Measurements from ENCODE around the gene ACSS2. TPM values are rescaled to one million over a fixed set of nuclear protein-coding genes. Genes with fewer than 3 reads are reported as not detected.

ACSS2 gene
- total RNA-seq, 1 donor from 2014 or later = 18.7 TPM

GRCh38 chr20:34926581-34926980, 50.2 kb downstream of the ACSS2 start:
- Mint-ChIP-seq H3K36me3 (ENCODE audit: low read depth, unreplicated experiment) (peaks cover 44% of the 10 kb centered on the region), H3K9me3 (ENCODE audit: unreplicated experiment) (peaks cover 3% of the 10 kb centered on the region), H3K27ac (ENCODE audit: unreplicated experiment) (no peak overlapping the region), H3K4me1 (ENCODE audit: low read depth, unreplicated experiment) (peaks cover 3% of the 10 kb centered on the region), H3K27me3 (ENCODE audit: low read depth, unreplicated experiment) (no peaks in the 10 kb centered on the region), H3K4me3 (ENCODE audit: unreplicated experiment) (no peak overlapping the region)
- H3K36me3 ChIP-seq (ENCODE audit: insufficient read depth, low read length) = peaks cover 17% of the 10 kb centered on the region
- no peaks in the 10 kb centered on the region for H3K9me3 ChIP-seq (ENCODE audit: insufficient read depth, low read depth, low read length)
- H3K4me3 ChIP-seq (ENCODE audit: insufficient read depth, low read depth, low read length) = no peak overlapping the region
- DNase-seq (ENCODE audit: low read depth) (no peak), FAIRE-seq (no peak)
- H3K4me2 ChIP-seq (ENCODE audit: low read length) = no peak overlapping the region
- no peak overlapping the region for H3K27ac ChIP-seq (ENCODE audit: low read depth, low read length)
- no peak overlapping the region for H3K9ac ChIP-seq (ENCODE audit: low read length)
- peaks cover 7% of the 10 kb centered on the region for H3K4me1 ChIP-seq (ENCODE audit: insufficient read depth, low read length)
- no peak overlapping the region for H2AFZ ChIP-seq (ENCODE audit: low read depth, low read length)
- H3K27me3 ChIP-seq (ENCODE audit: insufficient read depth, low read length) = no peaks in the 10 kb centered on the region
- no peaks in the 10 kb centered on the region for H4K20me1 ChIP-seq (ENCODE audit: insufficient read depth, low read length)
- TF ChIP-seq EZH2 (IDR thresholded peaks at IDR 0.05; ENCODE audit: insufficient read depth, low read length) = no peak
- no peak for TF ChIP-seq CTCF (IDR thresholded peaks at IDR 0.05; ENCODE audit: insufficient read depth, low read depth, low read length)
- H3K79me2 ChIP-seq (ENCODE audit: insufficient read depth, low read length) = no peaks in the 10 kb centered on the region

DNA sequence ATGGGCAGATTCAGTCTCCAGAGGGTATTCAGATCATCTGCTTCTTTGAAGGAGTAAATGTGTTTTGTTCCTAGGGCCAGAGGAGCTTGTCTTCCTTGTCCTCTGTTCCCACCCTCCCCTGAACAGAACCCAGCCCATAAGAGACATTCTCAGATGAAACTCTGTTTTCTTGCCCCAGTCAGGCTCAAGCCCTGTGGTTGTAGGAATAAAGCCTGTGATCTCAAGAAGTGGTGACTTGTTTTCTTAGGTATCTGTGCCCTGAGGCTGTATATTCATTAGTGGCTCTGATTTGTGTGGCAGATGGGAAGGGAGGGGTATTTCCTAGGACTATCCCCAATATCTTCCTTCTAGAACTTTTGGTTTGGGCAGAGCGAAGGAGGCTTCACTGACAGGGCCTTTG, 51.3 kb downstream of the ACSS2 start:
- Histone ChIP-seq H3K27me3 (ENCODE audit: insufficient read depth, low read length) (no peaks in the 10 kb centered on the region), H3K9me3 (ENCODE audit: insufficient read depth, low read depth, low read length) (no peaks in the 10 kb centered on the region), H3K4me3 (ENCODE audit: insufficient read depth, low read depth, low read length) (no peak overlapping the region), H3K9ac (ENCODE audit: low read length) (no peak overlapping the region), H3K79me2 (ENCODE audit: insufficient read depth, low read length) (no peaks in the 10 kb centered on the region), H3K36me3 (ENCODE audit: insufficient read depth, low read length) (peaks cover 21% of the 10 kb centered on the region), H3K4me2 (ENCODE audit: low read length) (no peak overlapping the region), H3K4me1 (ENCODE audit: insufficient read depth, low read length) (peaks cover 3% of the 10 kb centered on the region), H2AFZ (ENCODE audit: low read depth, low read length) (no peak overlapping the region), H3K27ac (ENCODE audit: low read depth, low read length) (no peak overlapping the region), H4K20me1 (ENCODE audit: insufficient read depth, low read length) (no peaks in the 10 kb centered on the region)
- Mint-ChIP-seq H3K9me3 (ENCODE audit: unreplicated experiment) (peaks cover 2% of the 10 kb centered on the region), H3K4me1 (ENCODE audit: low read depth, unreplicated experiment) (peaks cover 3% of the 10 kb centered on the region), H3K27me3 (ENCODE audit: low read depth, unreplicated experiment) (no peaks in the 10 kb centered on the region), H3K27ac (ENCODE audit: unreplicated experiment) (no peak overlapping the region), H3K36me3 (ENCODE audit: low read depth, unreplicated experiment) (peaks cover 49% of the 10 kb centered on the region), H3K4me3 (ENCODE audit: unreplicated experiment) (no peak overlapping the region)
- DNase-seq (ENCODE audit: low read depth) = no peak
- no peak for FAIRE-seq
- TF ChIP-seq CTCF (IDR thresholded peaks at IDR 0.05; ENCODE audit: insufficient read depth, low read depth, low read length) (no peak), EZH2 (IDR thresholded peaks at IDR 0.05; ENCODE audit: insufficient read depth, low read length) (no peak)

DNA sequence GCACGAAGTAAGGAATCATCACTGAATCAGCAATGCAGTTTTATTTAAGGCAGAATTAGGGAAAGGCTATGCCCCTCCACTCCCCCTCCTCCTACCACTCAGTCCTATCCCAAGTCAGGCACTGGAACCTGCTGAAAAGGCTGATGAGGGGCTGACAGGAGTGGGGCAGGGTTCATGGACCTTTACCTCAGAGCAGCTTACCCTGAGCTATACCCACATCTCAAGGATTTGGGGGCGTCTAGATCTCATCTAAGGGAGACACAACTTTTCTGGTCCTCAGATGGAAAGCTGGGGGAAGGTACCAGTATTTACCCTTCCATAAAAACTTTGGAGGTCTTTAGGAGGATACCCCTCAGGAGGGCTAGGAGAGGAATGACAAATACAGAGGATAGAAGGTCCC, 52.0 kb downstream of the ACSS2 start:
- Histone ChIP-seq H3K79me2 (ENCODE audit: insufficient read depth, low read length) (no peaks in the 10 kb centered on the region), H3K9ac (ENCODE audit: low read length) (no peak overlapping the region), H2AFZ (ENCODE audit: low read depth, low read length) (no peak overlapping the region), H3K27me3 (ENCODE audit: insufficient read depth, low read length) (no peaks in the 10 kb centered on the region), H3K4me2 (ENCODE audit: low read length) (no peak overlapping the region), H3K4me1 (ENCODE audit: insufficient read depth, low read length) (no peaks in the 10 kb centered on the region), H3K9me3 (ENCODE audit: insufficient read depth, low read depth, low read length) (no peaks in the 10 kb centered on the region), H4K20me1 (ENCODE audit: insufficient read depth, low read length) (no peaks in the 10 kb centered on the region), H3K4me3 (ENCODE audit: insufficient read depth, low read depth, low read length) (no peak overlapping the region), H3K36me3 (ENCODE audit: insufficient read depth, low read length) (peaks cover 21% of the 10 kb centered on the region), H3K27ac (ENCODE audit: low read depth, low read length) (no peak overlapping the region)
- peaks cover 53% of the 10 kb centered on the region for H3K36me3 Mint-ChIP-seq (ENCODE audit: low read depth, unreplicated experiment)
- DNase-seq (ENCODE audit: low read depth) (no peak), FAIRE-seq (no peak)
- no peak overlapping the region for H3K27ac Mint-ChIP-seq (ENCODE audit: unreplicated experiment)
- TF ChIP-seq EZH2 (IDR thresholded peaks at IDR 0.05; ENCODE audit: insufficient read depth, low read length) (no peak), CTCF (IDR thresholded peaks at IDR 0.05; ENCODE audit: insufficient read depth, low read depth, low read length) (no peak)
- H3K4me3 Mint-ChIP-seq (ENCODE audit: unreplicated experiment) = no peak overlapping the region
- peaks cover 3% of the 10 kb centered on the region for H3K4me1 Mint-ChIP-seq (ENCODE audit: low read depth, unreplicated experiment)
- H3K9me3 Mint-ChIP-seq (ENCODE audit: unreplicated experiment) = peaks cover 2% of the 10 kb centered on the region
- no peaks in the 10 kb centered on the region for H3K27me3 Mint-ChIP-seq (ENCODE audit: low read depth, unreplicated experiment)
